HG02981 (cell line): ENCODE measurements around the gene CCDC71L.

Source experiments
- ATAC-seq: cut with Tn5 transposase; IDR thresholded peaks from one replicate; pipeline ENCODE4 v1.9.1; 2021; ENCODE audit warnings: mild to moderate bottlenecking, moderate library complexity; ENCODE audit not compliant: unreplicated experiment

CCDC71L gene

GRCh38 chr7:106626376-106627164, 34.4 kb downstream of the CCDC71L start:
- no peak for ATAC-seq

GRCh38 chr7:106625678-106626301, 35.2 kb downstream of the CCDC71L start:
- no peak for ATAC-seq

GRCh38 chr7:106623853-106624252, 37.1 kb downstream of the CCDC71L start:
- no peak for ATAC-seq

GRCh38 chr7:106623315-106623660, 37.7 kb downstream of the CCDC71L start:
- ATAC-seq: no peak

- ATAC-seq: no peak
Measured at GRCh38 chr7:106622654-106623314, 38.2 kb downstream of the CCDC71L start.

GRCh38 chr7:106621393-106622132, 39.4 kb downstream of the CCDC71L start:
- no peak for ATAC-seq

- ATAC-seq: no peak
Measured at GRCh38 chr7:106620676-106621075, 40.3 kb downstream of the CCDC71L start.

- ATAC-seq: no peak
Measured at GRCh38 chr7:106620034-106620433, 40.9 kb downstream of the CCDC71L start.

GRCh38 chr7:106619213-106619612, 41.7 kb downstream of the CCDC71L start:
- no peak for ATAC-seq

GRCh38 chr7:106618480-106618879, 42.5 kb downstream of the CCDC71L start:
- no peak for ATAC-seq

GRCh38 chr7:106617860-106618259, 43.1 kb downstream of the CCDC71L start:
- no peak for ATAC-seq

GRCh38 chr7:106616708-106617051, 44.3 kb downstream of the CCDC71L start:
- ATAC-seq: no peak

- ATAC-seq: no peak
Measured at GRCh38 chr7:106615808-106616707, 44.9 kb downstream of the CCDC71L start.

- ATAC-seq: no peak
Measured at GRCh38 chr7:106614751-106615150, 46.2 kb downstream of the CCDC71L start.

GRCh38 chr7:106613848-106614560, 47.0 kb downstream of the CCDC71L start:
- ATAC-seq: no peak

GRCh38 chr7:106613279-106613678, 47.7 kb downstream of the CCDC71L start:
- ATAC-seq: no peak

GRCh38 chr7:106612432-106612831, 48.5 kb downstream of the CCDC71L start:
- no peak for ATAC-seq

- ATAC-seq: no peak
Measured at GRCh38 chr7:106611911-106612310, 49.0 kb downstream of the CCDC71L start.

GRCh38 chr7:106610996-106611886, 49.7 kb downstream of the CCDC71L start:
- no peak for ATAC-seq
